Measurements from ENCODE around the gene CILP2. TPM values are rescaled to one million over a fixed set of nuclear protein-coding genes. Genes with fewer than 3 reads are reported as not detected.
A peak's percentile ranks its signal among the peaks of the same experiment; 100 is the strongest.

Gene CILP2
- total RNA-seq, 3 donors from 2014 or later, result 0.15 to 0.66 (median 0.16) TPM

- H3K4me3 ChIP-seq, result peak within 1 kb of the TSS; percentile 83 to 85 (median 85)
- H3K4me1 ChIP-seq, result peaks cover 0 to 5% of the 10 kb centered on the region in 2 donors
- TF ChIP-seq POLR2A (IDR thresholded peaks at IDR 0.05), result no peak
- H3K36me3 ChIP-seq, result no peaks in the 10 kb centered on the region
- H3K27ac ChIP-seq, result peak within 1 kb of the TSS; percentile 92 to 93
- DNase-seq (ENCODE audit: low spot score in 2 of 2), result no peak
- H3K27me3 ChIP-seq, result no peaks in the 10 kb centered on the region
- intact Hi-C loops (cut with DNase I; ENCODE audit: low total_unique reads), result no loop called here
- H3K9me3 ChIP-seq, result no peaks in the 10 kb centered on the region
These were observed 23.0 kb upstream of the CILP2 start, which contains the start of gene TSSK6 for GRCh38 chr19:19514881-19515641. TSS of gene TSSK6 (minus strand) at chr19:19515548. CDS start at chr19:19515427, 121 bp downstream.

- Histone ChIP-seq H3K27ac (peak within 1 kb of the TSS; percentile 92 to 93), H3K36me3 (no peaks in the 10 kb centered on the region), H3K4me1 (peaks cover 0 to 5% of the 10 kb centered on the region in 2 donors), H3K4me3 (peak within 1 kb of the TSS; percentile 83 to 85 (median 85)), H3K9me3 (no peaks in the 10 kb centered on the region), H3K27me3 (no peaks in the 10 kb centered on the region)
- peak; percentile 92 to 95 for DNase-seq (ENCODE audit: low spot score in 2 of 2)
- intact Hi-C loops (cut with DNase I; ENCODE audit: low total_unique reads), result no loop called here
- peak; percentile 100 for TF ChIP-seq POLR2AphosphoS5 (IDR thresholded peaks at IDR 0.05)
- peak; percentile 78 for TF ChIP-seq POLR2A (IDR thresholded peaks at IDR 0.05)
- peak in 2 of 3 donors; percentile 5 to 14 for TF ChIP-seq CTCF (IDR thresholded peaks at IDR 0.05)
These were observed 22.2 kb upstream of the CILP2 start, which contains the start of gene NDUFA13 for GRCh38 chr19:19515642-19516519. TSS of gene NDUFA13 (plus strand) at chr19:19516225. CDS start at chr19:19516239, 14 bp downstream.

- Histone ChIP-seq H3K36me3 (no peaks in the 10 kb centered on the region), H3K4me3 (peak overlapping the region in 2 of 3 donors; percentile 85), H3K27ac (no peak overlapping the region), H3K9me3 (no peaks in the 10 kb centered on the region), H3K27me3 (no peaks in the 10 kb centered on the region), H3K4me1 (peaks cover 0 to 5% of the 10 kb centered on the region in 2 donors)
- intact Hi-C loops (cut with DNase I; ENCODE audit: low total_unique reads), result no loop called here
- TF ChIP-seq CTCF (IDR thresholded peaks at IDR 0.05) (no peak), POLR2AphosphoS5 (IDR thresholded peaks at IDR 0.05) (no peak), POLR2A (IDR thresholded peaks at IDR 0.05) (no peak)
- DNase-seq (ENCODE audit: low spot score in 2 of 2), result no peak
These were observed 20.8 kb upstream of the CILP2 start for GRCh38 chr19:19517235-19517619.

- Histone ChIP-seq H3K27ac (no peak overlapping the region), H3K4me1 (peaks cover 0 to 5% of the 10 kb centered on the region in 2 donors), H3K36me3 (no peaks in the 10 kb centered on the region), H3K9me3 (no peaks in the 10 kb centered on the region), H3K4me3 (no peak overlapping the region), H3K27me3 (no peaks in the 10 kb centered on the region)
- intact Hi-C loops (cut with DNase I; ENCODE audit: low total_unique reads), result no loop called here
- no peak for DNase-seq (ENCODE audit: low spot score in 2 of 2)
- TF ChIP-seq POLR2A (IDR thresholded peaks at IDR 0.05) (no peak), POLR2AphosphoS5 (IDR thresholded peaks at IDR 0.05) (no peak), CTCF (IDR thresholded peaks at IDR 0.05) (no peak)
These were observed 17.1 kb upstream of the CILP2 start for GRCh38 chr19:19520989-19521388.

GRCh38 chr19:19523177-19523576 lies 14.9 kb upstream of the CILP2 start:
- no peak for DNase-seq (ENCODE audit: low spot score in 2 of 2)
- Histone ChIP-seq H3K4me1 (no peaks in the 10 kb centered on the region), H3K4me3 (no peak overlapping the region), H3K36me3 (peaks cover 4% of the 10 kb centered on the region), H3K27me3 (no peaks in the 10 kb centered on the region), H3K27ac (no peak overlapping the region), H3K9me3 (no peaks in the 10 kb centered on the region)
- intact Hi-C loops (cut with DNase I; ENCODE audit: low total_unique reads), result no loop called here
- TF ChIP-seq POLR2A (IDR thresholded peaks at IDR 0.05) (no peak), POLR2AphosphoS5 (IDR thresholded peaks at IDR 0.05) (no peak), CTCF (IDR thresholded peaks at IDR 0.05) (no peak)
